Esophagus muscularis mucosa (tissue), 4 donors: ENCODE results near the gene CRYGN. TPM values are rescaled to one million over a fixed set of nuclear protein-coding genes. Genes with fewer than 3 reads are reported as not detected.

ENCODE experiments used
- DNase-seq: peaks from one replicate; pipeline ENCODE4 v3.0.0-alpha.2; 2017; ENCODE audit errors: extremely low spot score
- H3K27ac ChIP-seq, 4 donors: fragments of 200-600 bp; sonication (generic); replicated peaks in 1 of 4; 1 replicate in 3 of 4; 2 replicates in 1 of 4; pipeline ENCODE4 v1.5.1; 2016 to 2019; ENCODE audit warnings: mild to moderate bottlenecking in 1 of 4
- H3K27me3 ChIP-seq, 4 donors: fragments of 200-600 bp; sonication (generic); one replicate each; pipeline versions ENCODE4 v1.5.1 to v1.6.0; 2016 to 2019
- H3K36me3 ChIP-seq, 4 donors: fragments of 200-600 bp; sonication (generic); one replicate each; pipeline ENCODE4 v1.5.1; 2016 to 2019
- H3K4me1 ChIP-seq, 4 donors: fragments of 200-600 bp; sonication (generic); one replicate each; pipeline ENCODE4 v1.5.1; 2016 to 2019
- H3K4me3 ChIP-seq, 4 donors: fragments of 200-600 bp; sonication (generic); 1 replicate in 2 of 4; 2 replicates in 2 of 4; pipeline ENCODE4 v1.5.1; 2016 to 2019; ENCODE audit warnings: mild to moderate bottlenecking in 4 of 4, moderate library complexity in 1 of 4
- H3K9me3 ChIP-seq, 4 donors: fragments of 200-600 bp; sonication (generic); 1 replicate in 3 of 4; 2 replicates in 1 of 4; pipeline ENCODE4 v1.5.1; 2016 to 2019
- EP300 ChIP-seq: sonication (generic); formaldehyde crosslinking; IDR thresholded peaks from one replicate; pipeline ENCODE4 v1.6.1; 2017; ENCODE audit warnings: antibody characterized with exemption
- POLR2A ChIP-seq: fragments of 450-650 bp; IDR thresholded peaks from one replicate; pipeline ENCODE4 v1.6.1; 2017; ENCODE audit warnings: antibody characterized with exemption, moderate library complexity, mild to moderate bottlenecking, low read depth
- POLR2AphosphoS5 ChIP-seq, 2 donors: sonication (generic); formaldehyde crosslinking; IDR thresholded peaks; one replicate each; pipeline ENCODE4 v1.6.1; 2017; ENCODE audit warnings: antibody characterized with exemption in 2 of 2
- WGBS: methylation state at CpG from one replicate; pipeline ENCODE4 v1.1.5; 2018; 5-methylcytosine and 5-hydroxymethylcytosine counted together
- intact Hi-C: fragments of 100-400 bp; cut with DNase I; formaldehyde crosslinking; loops from one replicate; pipeline ENCODE4 v1.15.1; 2023
- total RNA-seq, 4 donors: library from RNA; depleted of rRNA; stranded (reverse); fragments of >200 nt; gene quantifications; one replicate each; pipeline versions ENCODE4 v1.1.0 to v1.2.1, GENCODE V29; 2016
- TF ChIP-seq, protein P1 (sequence below), 3 experiments: fragments of 200-600 bp in 2 of 3; fragments of 450-650 bp in 1 of 3; sonication (generic) in 2 of 3; IDR thresholded peaks; one replicate each; pipeline ENCODE4 v1.5.1; 2017 to 2019; ENCODE audit warnings: antibody characterized with exemption in 3 of 3, mild to moderate bottlenecking in 2 of 3, moderate library complexity in 1 of 3

The CRYGN gene
- total RNA-seq, 4 donors from 2014 or later = under 0.01 to 1.3 (median 0.25) TPM

DNA sequence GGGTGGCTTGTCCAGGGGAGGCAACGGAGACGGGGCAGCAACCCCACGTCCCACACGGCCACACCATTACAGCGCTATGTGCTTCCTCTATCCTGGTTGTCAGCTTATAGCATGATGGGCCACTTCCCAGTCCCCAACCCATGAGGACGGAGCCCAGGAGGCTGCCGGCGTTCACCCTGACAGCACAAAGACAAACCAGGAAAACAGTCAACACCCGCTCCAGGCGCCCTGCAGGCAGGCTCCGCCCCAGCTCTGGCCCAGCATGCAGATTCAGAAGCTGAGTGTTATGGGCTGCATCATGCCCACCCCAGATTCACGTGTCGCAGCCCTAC is 44.9 kb downstream of the CRYGN start:
- DNase-seq = no peak
- H3K9me3 ChIP-seq = no peaks in the 10 kb centered on the region
- H3K27me3 ChIP-seq = peaks cover 0 to 28% (median 0%) of the 10 kb centered on the region in 4 donors
- intact Hi-C loops = no loop called here
- no peak overlapping the region for H3K4me3 ChIP-seq
- H3K27ac ChIP-seq = no peak overlapping the region
- 86% methylated on average over 13 of the region's 13 CpGs for WGBS
- no peaks in the 10 kb centered on the region for H3K36me3 ChIP-seq
- TF ChIP-seq EP300 = no peak
- TF ChIP-seq POLR2A = no peak
- no peak for TF ChIP-seq POLR2AphosphoS5 (IDR thresholded peaks at IDR 0.05)
- TF ChIP-seq, protein P1, sequence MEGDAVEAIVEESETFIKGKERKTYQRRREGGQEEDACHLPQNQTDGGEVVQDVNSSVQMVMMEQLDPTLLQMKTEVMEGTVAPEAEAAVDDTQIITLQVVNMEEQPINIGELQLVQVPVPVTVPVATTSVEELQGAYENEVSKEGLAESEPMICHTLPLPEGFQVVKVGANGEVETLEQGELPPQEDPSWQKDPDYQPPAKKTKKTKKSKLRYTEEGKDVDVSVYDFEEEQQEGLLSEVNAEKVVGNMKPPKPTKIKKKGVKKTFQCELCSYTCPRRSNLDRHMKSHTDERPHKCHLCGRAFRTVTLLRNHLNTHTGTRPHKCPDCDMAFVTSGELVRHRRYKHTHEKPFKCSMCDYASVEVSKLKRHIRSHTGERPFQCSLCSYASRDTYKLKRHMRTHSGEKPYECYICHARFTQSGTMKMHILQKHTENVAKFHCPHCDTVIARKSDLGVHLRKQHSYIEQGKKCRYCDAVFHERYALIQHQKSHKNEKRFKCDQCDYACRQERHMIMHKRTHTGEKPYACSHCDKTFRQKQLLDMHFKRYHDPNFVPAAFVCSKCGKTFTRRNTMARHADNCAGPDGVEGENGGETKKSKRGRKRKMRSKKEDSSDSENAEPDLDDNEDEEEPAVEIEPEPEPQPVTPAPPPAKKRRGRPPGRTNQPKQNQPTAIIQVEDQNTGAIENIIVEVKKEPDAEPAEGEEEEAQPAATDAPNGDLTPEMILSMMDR (IDR thresholded peaks at IDR 0.05) = no peak
- H3K4me1 ChIP-seq = no peaks in the 10 kb centered on the region

DNA sequence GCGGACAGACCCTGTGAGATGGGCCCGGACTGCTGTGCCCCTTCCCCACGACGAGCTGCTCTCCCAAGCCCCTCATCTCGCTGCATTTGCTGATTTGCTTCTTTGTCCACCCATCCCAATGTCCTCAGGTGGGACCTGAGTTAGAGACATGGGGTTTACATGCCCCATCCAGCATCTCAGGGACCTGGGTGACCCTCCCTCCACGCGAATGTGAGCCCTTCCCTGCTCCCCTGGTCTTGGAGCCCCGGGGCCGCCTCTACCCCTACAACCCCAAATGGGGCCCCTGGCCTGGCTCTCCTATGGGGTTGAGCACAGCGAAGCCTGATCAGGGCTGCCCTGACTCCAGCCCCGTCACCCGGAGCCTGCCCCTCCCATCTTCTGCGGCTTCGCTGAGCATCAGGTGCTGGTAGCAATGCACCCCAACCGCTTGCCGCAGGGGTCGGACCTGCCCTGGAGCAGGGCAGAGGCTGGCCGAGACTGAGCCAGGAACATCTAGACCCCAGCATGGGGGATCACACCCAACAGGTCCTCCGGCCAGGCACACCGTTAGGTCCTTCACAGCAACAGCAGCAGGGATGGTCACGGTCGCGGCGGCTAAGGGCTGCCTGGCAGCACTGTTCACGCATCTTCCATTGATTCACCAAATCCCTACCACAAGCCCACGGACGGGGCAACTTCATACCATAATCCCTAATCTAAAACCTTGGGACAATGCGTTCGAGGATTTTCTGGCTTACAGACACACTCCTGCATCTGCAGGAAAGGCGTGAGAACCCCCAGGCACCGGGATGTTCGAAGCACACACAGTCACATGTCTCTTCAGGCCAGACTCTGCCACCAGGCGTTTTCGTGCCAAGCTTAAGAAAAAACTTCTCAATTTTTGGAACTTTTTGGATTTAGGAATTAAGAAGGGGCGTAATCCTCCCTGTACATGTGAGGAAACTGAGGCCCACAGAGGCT is 45.6 kb downstream of the CRYGN start:
- DNase-seq = no peak
- Histone ChIP-seq H3K36me3 (no peaks in the 10 kb centered on the region), H3K4me1 (no peaks in the 10 kb centered on the region), H3K27me3 (peaks cover 0 to 24% (median 0%) of the 10 kb centered on the region in 4 donors), H3K4me3 (no peak overlapping the region), H3K9me3 (no peaks in the 10 kb centered on the region), H3K27ac (no peak overlapping the region)
- intact Hi-C loops = no loop called here
- 91% methylated on average over 26 of the region's 35 CpGs for WGBS
- TF ChIP-seq EP300 (no peak), POLR2A (no peak), POLR2AphosphoS5 (IDR thresholded peaks at IDR 0.05) (no peak)
- TF ChIP-seq, protein P1 (IDR thresholded peaks at IDR 0.05) = no peak

DNA sequence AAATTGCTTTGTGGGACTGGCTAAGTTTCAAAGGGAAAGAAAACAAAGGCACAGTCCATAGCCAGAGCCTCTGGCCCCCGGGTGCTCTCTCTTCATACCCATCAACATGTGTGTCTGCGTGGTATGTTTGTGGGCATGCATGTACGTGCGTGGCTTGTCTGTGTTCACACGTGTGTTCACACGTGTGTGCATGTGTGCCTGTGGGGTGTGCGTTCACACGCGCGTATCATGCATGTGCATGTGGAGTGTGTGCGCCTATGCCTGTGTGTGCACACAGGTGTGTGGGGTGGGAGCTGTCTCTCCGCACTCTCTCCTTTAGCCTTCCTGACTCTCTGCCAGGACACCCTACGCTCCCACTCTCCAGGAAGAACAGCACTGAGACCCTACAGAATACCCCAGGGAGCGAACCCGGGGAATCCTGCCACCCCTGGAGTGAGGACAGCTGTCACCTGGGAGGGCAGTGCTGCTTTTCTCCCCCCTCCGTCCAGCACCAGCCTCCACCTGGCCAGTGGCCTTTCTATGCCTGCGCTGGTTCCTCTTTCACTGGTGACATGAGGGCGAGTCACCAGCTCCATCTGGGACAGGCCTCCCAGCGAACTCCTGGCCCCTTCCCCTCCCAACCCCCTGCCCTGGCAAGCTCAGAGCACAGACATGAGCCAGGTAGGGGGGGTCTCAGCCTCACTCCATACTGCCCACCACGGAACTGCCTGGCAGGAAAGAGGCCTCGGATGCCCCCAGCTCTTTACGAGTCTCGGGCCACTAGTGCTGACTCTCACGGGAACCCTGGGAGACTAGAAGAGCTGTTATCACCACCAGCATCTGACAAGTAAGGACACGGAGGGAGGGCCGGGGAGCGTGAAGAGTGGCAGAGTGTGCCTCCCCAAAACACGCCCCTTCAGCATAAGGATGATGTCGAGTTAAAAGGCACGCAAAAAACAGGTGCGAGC is 46.6 kb downstream of the CRYGN start:
- peaks cover 0 to 24% (median 0%) of the 10 kb centered on the region in 4 donors for H3K27me3 ChIP-seq
- no peak overlapping the region for H3K27ac ChIP-seq
- 91% methylated on average over 26 of the region's 31 CpGs for WGBS
- intact Hi-C loops = no loop called here
- H3K9me3 ChIP-seq = no peaks in the 10 kb centered on the region
- H3K4me3 ChIP-seq = no peak overlapping the region
- DNase-seq = no peak
- TF ChIP-seq, protein P1 (IDR thresholded peaks at IDR 0.05) = no peak
- TF ChIP-seq EP300 (no peak), POLR2AphosphoS5 (IDR thresholded peaks at IDR 0.05) (no peak), POLR2A (no peak)
- H3K4me1 ChIP-seq = no peaks in the 10 kb centered on the region
- H3K36me3 ChIP-seq = no peaks in the 10 kb centered on the region

DNA sequence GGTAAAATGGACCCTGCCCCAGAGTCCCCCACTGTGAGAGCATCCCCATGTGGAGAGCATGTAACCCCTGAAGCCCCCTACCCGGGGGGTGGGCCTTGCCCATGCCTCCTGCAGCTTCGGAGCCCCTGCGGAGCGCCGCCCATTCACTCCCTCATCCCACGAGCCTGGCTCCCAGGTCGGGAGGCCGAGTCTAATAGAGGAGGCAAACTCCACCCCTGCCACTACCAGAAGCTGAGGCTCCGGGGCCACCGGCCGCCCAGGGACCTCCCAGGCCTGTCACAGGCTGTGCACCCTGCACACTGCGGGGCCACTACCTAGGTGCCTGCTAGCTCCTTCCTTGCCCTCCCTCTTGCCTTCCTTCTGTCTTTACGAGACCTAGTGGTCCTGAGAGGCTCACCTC is 47.5 kb downstream of the CRYGN start:
- DNase-seq = no peak
- H3K27me3 ChIP-seq = peaks cover 0 to 24% (median 0%) of the 10 kb centered on the region in 4 donors
- intact Hi-C loops = no loop called here
- WGBS = 94% methylated on average over 2 of the region's 13 CpGs
- H3K4me1 ChIP-seq = no peaks in the 10 kb centered on the region
- no peak overlapping the region for H3K4me3 ChIP-seq
- no peak overlapping the region for H3K27ac ChIP-seq
- TF ChIP-seq POLR2AphosphoS5 (IDR thresholded peaks at IDR 0.05) (no peak), POLR2A (no peak), EP300 (no peak)
- TF ChIP-seq, protein P1 (IDR thresholded peaks at IDR 0.05) = no peak
- H3K36me3 ChIP-seq = no peaks in the 10 kb centered on the region
- H3K9me3 ChIP-seq = no peaks in the 10 kb centered on the region
